GM18909 (cell line): ENCODE results near the gene E4F1.

Experiments
- ATAC-seq: cut with Tn5 transposase; IDR thresholded peaks from one replicate; pipeline ENCODE4 v1.9.1; 2021; ENCODE audit warnings: mild to moderate bottlenecking; ENCODE audit not compliant: unreplicated experiment, poor library complexity

The E4F1 gene

GRCh38 chr16:2205967-2206313 is 17.5 kb upstream of the E4F1 start:
- ATAC-seq: peak; percentile 4

DNA sequence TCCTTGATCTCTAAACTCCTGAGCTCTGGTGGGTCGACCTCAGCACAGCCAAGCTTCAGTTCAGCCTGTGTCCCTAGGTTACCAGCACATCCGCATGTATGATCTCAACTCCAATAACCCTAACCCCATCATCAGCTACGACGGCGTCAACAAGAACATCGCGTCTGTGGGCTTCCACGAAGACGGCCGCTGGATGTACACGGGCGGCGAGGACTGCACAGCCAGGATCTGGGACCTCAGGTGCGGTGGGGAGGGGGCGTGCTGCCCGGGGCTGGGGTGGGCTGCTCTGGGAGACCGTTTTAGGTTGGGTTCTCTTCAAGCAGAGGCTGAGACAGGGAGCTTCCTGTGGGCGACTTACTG is 17.0 kb upstream of the E4F1 start:
- no peak for ATAC-seq

- ATAC-seq: no peak
These were observed 16.5 kb upstream of the E4F1 start for GRCh38 chr16:2206780-2207433.

DNA sequence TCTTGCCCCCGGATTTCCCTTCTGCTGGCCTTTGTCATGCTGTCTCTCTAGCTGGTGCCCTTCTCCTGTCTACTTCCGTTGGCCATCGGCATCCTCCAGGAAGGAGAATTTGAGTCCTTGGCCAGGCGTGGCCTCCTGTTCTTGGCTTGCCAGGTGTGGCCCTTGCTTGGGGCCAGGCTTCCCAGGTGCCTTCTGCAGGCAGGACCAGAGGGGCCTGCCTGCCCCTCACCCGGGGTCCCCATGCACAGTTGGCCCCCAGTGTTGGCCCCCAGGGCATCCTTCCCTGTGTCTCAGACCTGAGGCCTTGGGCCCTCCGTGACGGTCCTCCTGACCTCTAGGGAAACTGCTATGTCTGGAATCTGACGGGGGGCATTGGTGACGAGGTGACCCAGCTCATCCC is 15.5 kb upstream of the E4F1 start:
- ATAC-seq: no peak

- ATAC-seq: no peak
These were observed 15.1 kb upstream of the E4F1 start for GRCh38 chr16:2208308-2208707.

DNA sequence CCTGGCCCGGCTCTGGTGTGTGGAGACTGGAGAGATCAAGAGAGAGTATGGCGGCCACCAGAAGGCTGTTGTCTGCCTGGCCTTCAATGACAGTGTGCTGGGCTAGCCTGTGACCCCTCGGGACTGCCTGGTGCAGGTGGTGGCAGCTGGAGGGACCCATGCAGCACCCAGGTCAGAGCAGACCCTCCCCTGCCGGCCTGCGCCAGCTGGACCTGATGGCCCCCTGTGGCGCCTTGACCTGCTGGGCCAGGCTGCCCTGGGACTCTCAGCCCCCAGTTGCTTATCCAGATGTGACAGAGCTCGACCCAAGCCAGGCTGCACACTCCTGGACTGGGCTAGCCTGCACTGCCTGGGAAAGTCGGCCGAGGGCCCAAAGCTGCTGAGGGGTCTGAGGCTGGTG is 14.6 kb upstream of the E4F1 start:
- ATAC-seq: no peak

DNA sequence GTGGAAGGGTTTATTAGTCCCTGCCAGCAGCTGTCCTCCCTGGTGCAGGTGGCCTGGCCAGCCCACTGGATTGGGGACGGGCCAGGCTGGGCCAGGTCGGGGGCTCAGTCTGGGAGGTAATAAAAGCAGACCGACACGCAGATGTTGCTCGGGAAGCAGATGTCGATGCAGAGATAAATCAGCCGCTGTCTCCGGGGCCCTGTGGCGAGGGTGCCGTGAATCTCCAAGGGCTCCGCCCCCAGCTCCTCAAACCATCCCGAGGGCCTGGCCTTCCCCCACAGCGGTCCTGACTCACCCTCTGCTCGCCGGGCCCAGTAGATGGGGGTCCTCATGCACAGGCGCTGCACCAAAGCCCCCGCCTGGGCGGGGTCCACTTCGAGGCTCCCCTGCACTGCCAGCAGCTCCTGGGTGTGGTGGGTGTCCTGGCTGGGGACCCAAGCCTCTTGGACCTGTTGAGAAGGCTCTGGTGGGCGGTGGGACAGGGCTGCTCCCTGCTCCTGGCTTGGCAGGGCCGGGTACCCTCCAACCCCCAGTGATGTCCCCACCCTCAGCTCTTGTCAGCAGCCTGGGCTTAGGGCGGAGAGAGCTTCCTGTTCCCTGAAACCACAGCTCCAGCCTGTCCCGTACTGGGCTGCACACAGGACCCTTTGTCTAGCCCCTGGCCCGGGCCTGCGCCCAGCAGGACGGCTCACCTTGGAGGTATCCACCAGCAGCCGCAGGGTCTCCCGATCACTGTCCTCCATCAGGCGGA is 14.0 kb upstream of the E4F1 start:
- no peak for ATAC-seq

DNA sequence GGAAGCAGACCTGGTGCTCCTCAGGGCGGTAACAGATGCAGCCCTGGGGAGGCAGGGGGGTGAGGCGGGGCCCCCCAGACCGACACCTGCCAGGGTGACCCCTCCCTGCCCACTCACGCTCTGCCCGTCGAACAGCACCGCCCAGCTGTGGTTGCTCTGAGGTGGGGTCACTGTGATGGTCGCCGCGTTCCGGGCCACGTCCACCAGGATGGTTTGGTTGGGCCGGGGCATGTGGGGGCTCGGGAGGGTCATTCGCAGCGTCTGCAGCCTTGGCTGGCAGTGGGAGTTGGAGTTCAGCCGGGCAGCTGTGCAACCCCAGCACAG is 13.4 kb upstream of the E4F1 start:
- no peak for ATAC-seq

DNA sequence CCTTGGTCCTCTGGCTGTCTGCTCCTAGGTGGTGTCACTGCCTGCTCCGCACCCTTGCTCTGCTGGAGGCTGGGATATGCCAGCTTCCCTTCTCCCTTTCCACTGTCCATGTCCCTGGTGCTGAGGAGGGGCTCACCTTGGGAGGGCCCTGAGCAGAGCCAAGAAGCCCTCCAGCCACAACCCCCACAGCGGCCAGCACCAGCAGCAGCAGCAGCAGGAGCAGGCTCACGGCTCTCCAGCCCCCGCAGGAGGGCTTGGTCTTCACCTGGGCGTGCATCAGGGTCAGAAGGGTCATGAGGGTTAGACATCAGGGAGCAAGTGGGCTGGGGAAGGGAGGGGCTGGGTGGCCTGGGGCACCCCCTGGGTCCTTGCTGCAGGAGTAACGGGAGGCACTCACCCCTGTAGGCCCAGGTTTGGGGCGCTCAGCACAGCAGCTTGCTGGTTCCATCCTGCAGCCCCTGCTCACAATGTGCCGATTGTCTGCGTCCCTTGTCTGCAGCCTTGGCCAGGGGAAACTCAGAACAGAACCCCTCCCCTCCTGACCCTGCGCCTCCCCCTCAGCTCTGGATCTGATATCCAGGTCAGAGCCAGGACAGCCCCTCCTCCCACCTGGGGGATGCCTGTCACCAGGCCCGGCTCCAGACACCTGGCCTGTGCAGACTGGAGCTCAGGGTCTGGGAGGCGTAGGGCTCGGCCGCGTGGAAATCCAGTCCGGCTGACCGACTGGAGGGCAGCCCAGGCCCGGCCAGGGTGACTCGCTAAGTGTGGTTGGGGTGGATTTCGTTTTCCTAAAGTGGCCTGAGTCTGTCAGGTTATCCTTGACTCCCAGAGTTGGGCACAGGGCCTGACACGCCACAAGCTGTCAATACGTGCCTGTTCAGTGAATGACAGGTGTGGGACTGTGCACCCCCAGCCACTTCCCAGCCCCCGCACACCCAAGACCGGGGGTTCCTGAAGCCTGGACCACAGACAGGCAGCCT is 12.7 kb upstream of the E4F1 start, which contains the start of gene BRICD5:
TSS of gene BRICD5 (minus strand) at position 478 of the 980 bp plus-strand sequence. CDS start at position 448, 30 bp downstream.
- no peak for ATAC-seq

GRCh38 chr16:2211923-2212347 is 11.5 kb upstream of the E4F1 start:
- no peak for ATAC-seq

DNA sequence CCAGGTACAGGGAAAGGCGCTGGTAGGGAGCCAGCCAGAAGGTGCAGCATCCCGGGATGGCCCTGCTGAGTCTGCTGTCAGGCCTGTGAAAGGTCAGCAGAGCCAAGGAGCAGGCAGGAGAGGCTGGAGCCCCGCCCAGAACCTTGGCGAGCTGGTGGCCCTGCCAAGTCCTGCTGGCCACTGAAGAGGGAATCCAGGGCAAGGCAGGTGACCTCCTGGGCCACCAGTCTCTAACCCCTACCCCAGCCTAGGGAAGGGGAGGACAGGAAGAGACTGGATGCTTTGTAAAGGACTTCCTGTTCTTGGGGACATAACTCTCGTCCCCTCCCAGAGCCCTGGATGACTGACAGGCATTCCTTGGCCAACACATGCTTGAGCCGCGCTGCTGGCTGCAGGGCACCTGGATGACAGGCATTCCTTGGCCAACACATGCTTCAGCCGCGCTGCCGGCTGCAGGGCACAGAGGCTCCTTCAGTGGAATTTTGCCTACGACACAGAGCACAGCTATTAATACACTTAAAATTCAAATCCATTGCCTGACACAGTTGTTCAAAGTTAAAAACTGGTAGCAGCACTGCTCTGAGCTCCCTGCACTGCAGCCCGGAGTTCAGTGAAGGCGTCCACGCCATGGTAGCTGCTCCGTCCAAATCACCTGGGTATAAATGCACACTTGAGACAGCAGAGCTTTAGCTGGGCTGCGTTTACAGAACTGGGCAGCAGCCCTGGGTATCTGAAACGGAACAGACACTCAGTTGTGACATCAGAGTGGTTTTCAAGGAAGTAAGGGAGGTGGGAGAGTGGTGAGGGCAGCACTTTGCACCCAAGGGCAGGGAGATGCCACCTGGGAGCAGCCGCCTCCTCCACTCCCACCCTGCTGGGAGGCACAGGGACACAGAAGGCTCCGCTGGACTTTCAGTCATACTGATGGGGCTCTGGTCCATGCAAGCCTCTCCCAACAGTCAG is 10.7 kb upstream of the E4F1 start:
- no peak for ATAC-seq

GRCh38 chr16:2213817-2214718 is 9.3 kb upstream of the E4F1 start:
- ATAC-seq: peak; percentile 11

DNA sequence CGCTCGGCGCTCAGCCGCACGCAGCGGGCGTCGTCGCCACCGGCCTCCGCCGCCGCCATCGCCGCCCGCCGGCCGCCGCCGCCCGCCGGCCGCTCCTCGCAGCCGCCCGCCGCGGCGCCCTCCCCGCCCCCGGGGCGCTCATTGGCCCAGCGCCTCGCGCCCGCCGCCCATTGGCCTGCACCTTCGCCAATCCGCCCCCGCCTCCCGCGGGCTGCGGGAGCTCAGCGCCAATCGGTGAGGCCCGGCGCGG is 8.7 kb upstream of the E4F1 start, which contains the start of gene PGP:
TSS of gene PGP (minus strand) at position 122 of the 250 bp plus-strand sequence. CDS start at position 59, 63 bp downstream.
- peak; percentile 85 for ATAC-seq

GRCh38 chr16:2216330-2216729 is 7.1 kb upstream of the E4F1 start:
- no peak for ATAC-seq

GRCh38 chr16:2223942-2224486 is 623 bp downstream of the E4F1 start:
- ATAC-seq: peak; percentile 27

DNA sequence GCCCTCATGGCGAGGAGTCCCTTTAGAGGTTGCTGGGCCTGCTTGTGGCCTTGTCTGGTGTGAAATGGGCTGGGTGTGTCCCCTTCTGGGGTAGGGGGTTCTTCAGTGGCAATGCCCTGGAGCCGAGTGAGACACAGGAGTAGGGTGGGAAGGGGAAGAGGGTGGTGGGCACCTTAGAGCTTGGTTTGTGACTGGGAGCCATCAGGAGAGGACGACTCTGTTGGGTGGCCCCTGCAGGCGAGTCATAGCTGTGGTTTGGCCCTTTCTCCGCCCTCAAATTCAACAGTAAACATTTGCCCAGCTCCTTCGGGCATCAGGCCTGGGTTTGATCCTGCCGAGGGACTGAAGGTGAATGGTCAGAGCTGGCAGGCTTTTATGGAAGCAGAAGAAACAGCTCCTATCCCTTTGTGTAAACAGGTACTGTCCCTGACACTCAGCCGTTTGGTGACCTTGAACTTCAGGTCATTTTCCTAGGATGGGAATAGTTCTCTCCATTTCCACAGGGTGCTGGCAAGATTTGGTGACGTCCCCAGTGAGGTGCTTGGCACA is 2.9 kb downstream of the E4F1 start:
- no peak for ATAC-seq

DNA sequence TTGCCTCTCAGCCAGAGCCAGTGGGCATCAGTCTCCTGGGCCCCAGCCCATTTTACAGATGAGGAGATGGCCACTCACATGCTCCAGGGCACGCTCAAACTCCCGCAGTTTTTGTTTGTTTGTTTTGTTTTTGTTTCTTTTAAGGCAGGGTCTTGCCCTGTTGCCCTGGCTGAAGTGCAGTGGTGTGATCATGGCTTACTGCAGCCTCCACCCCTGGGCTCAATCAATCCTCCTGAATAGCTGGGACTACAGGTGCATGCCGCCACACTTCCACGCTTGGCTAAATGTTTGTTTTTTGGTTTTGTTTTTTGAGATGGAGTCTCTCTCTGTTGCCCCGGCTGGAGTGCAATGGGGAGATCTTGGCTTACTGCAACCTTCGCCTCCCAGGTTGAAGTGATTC is 3.5 kb downstream of the E4F1 start:
- no peak for ATAC-seq

DNA sequence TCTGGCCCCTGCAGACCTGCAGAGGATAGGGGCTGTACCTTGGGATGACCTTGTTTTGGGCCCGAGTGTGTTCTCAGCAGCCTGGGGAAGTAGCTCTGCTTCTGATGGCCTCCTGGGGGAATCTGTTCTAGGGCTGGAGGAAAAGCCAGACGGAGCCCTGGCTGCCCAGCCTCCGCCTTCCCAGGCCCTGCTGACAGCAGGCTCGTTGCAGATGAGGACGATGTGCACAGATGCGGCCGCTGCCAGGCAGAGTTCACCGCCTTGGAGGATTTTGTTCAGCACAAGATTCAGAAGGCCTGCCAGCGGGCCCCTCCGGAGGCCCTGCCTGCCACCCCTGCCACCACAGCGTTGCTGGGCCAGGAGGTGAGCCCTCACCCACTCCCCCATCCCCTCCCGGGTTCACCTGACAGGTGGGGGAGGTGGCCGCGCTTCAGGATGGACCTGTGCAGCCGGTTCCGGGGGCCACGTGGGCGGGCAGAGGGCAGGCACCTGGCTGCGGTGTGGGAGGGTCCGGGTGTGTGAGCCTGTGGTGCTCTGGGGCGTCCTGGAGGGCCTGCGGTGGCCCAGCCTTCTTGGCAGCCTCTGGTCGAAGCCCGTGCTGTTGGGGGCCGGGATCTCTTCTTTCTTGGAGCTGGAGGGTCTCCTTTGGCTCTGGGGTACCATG is 4.9 kb downstream of the E4F1 start:
- no peak for ATAC-seq
